ENCODE results near the gene PRSS36. TPM values are rescaled to one million over a fixed set of nuclear protein-coding genes. Genes with fewer than 3 reads are reported as not detected.

PRSS36 gene
- total and polyA plus RNA-seq, 9 of the 15 experiments (the other 6 are each of a cell fraction or from before 2014, with no cell fraction given): 0.09 to 1.2 (median 0.54) TPM; not detected in 2

GRCh38 chr16:31149332-31149731, 534 bp downstream of the PRSS36 start (continued):
- TF ChIP-seq CEBPB (tag; IDR thresholded peaks at IDR 0.05) (no peak), HCFC1 (IDR thresholded peaks at IDR 0.05; ENCODE audit: low read depth, low read length) (no peak)

GRCh38 chr16:31148896-31149295, 970 bp downstream of the PRSS36 start:
- peaks cover 0 to 25% of the 10 kb centered on the region in 2 experiments; a peak in 3 of 5 replicates for H3K4me1 ChIP-seq (replicated peaks in 1 of 2; ENCODE audit: control insufficient read depth in 2 of 2, insufficient read depth in 2 of 2, low read length in 2 of 2)
- H3K9ac ChIP-seq (ENCODE audit: insufficient read depth in 1 of 2, low read depth in 2 of 2, low read length in 2 of 2): peak overlapping the region in 1 of 2 experiments; percentile 87; a peak in 1 of 4 replicates
- H4K20me1 ChIP-seq (replicated peaks; ENCODE audit: control insufficient read depth, insufficient read depth, low read length): no peaks in the 10 kb centered on the region; the same call in 1 of the 2 replicates
- H2AFZ ChIP-seq (ENCODE audit: low read depth, low read length): no peak overlapping the region
- no peaks in the 10 kb centered on the region for H3K9me3 ChIP-seq (replicated peaks; ENCODE audit: control insufficient read depth, insufficient read depth, low read depth, low read length)
- WGBS (ENCODE audit: insufficient coverage, low coverage, missing lambda C conversion rate): 75% methylated on average over 22 of the region's 25 CpGs
- in situ Hi-C loops (cut with MboI): no loop called here
- POLR2A ChIA-PET: interaction anchor here (0.6 to 2.3 kb wide), 4 partner anchors 10 to 82 kb away, joined by 3 to 9 read pairs (median 4); partner anchors contain the start of gene FUS
- intact Hi-C loops (cut with micrococcal nuclease): loop anchor here (10.0 kb wide), 1 partner anchor 164 kb away; the partner anchor contains the start of gene HSD3B7
- FAIRE-seq (no peak), ATAC-seq (no peak), DNase-seq (ENCODE audit: extremely low read depth in 1 of 4, low spot score in 3 of 4) (peak in 1 of 4 experiments; percentile 8)
- TF ChIP-seq EGR1 (conservative IDR thresholded peaks at IDR 0.05): peak; percentile 31; the same call in 1 of the 2 replicates
- TF ChIP-seq HDAC2 (IDR thresholded peaks at IDR 0.05): no peak
- no peak overlapping the region for H3K4me3 ChIP-seq
- no TSS peak for BruUV-seq (replicated peaks)
- H3K9me1 ChIP-seq (ENCODE audit: control insufficient read depth, insufficient read depth, low read length): no peaks in the 10 kb centered on the region
- H3K36me3 ChIP-seq (ENCODE audit: control insufficient read depth, insufficient read depth, low read length): no peaks in the 10 kb centered on the region
- H3K27ac ChIP-seq (ENCODE audit: extremely low read depth, low read depth, low read length): no peak overlapping the region
- no peak overlapping the region for H3K4me2 ChIP-seq (ENCODE audit: insufficient read depth, low read length)
- CTCF ChIA-PET (ENCODE audit: low intra/inter-chr PET ratio): no interaction called here
- no peaks in the 10 kb centered on the region for H3K79me2 ChIP-seq (ENCODE audit: control insufficient read depth, insufficient read depth, low read length)
- H3K27me3 ChIP-seq (ENCODE audit: control insufficient read depth in 2 of 2, insufficient read depth in 2 of 2, low read length in 2 of 2): peaks cover 15 to 21% of the 10 kb centered on the region in 2 experiments; a peak in 4 of 5 replicates

Measured in K562 (cell line).